C4-2B (cell line): ENCODE results near the gene ADAR.

Experiments used
- H3K27ac ChIP-seq: fragments of 450-650 bp; 2 replicates; pipeline ENCODE4 v1.5.1; 2017
- ZFX ChIP-seq: fragments of 450-650 bp; IDR thresholded peaks from 2 replicates; pipeline ENCODE4 v1.6.1; 2017
- TF ChIP-seq, protein P1 (sequence below): fragments of 450-650 bp; conservative IDR thresholded peaks from 2 replicates; pipeline ENCODE4 v1.5.1; 2017; ENCODE audit warnings: mild to moderate bottlenecking

The ADAR gene

DNA sequence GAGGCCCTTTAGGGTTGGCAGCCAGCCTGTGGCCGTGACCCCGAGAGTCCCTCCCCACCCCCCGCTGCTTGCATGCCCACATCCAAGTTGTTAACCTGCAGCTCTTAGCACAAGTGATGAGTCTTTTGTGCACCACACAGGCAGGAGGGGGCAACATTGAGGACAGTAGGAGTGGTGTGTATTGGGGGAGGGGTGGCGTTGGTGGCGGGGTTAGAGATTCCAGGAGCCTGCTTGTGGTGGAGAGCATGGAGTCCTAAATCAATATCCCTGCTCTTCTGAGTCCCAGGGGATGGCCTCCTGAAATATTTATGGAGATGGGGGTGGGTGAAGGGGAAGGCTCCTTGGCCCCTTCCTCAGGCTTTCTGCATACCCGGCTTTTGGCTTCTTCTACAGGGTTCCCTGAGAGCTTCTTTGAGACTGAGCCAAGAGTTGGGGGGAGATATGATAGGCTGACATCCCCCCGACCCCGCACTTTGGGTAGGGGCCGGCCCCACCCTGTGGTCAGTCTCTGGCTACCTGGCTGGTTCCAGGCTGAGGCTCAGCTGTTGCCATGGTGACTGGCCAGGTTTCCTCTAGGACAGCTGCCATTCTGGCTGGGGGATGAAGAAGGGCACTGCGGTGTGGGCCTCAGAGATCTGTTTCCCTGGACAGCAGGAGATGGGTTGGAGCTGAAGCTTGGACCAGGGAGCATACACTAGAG is 35.4 kb downstream of the ADAR start:
- no peak for TF ChIP-seq ZFX
- TF ChIP-seq, protein P1, sequence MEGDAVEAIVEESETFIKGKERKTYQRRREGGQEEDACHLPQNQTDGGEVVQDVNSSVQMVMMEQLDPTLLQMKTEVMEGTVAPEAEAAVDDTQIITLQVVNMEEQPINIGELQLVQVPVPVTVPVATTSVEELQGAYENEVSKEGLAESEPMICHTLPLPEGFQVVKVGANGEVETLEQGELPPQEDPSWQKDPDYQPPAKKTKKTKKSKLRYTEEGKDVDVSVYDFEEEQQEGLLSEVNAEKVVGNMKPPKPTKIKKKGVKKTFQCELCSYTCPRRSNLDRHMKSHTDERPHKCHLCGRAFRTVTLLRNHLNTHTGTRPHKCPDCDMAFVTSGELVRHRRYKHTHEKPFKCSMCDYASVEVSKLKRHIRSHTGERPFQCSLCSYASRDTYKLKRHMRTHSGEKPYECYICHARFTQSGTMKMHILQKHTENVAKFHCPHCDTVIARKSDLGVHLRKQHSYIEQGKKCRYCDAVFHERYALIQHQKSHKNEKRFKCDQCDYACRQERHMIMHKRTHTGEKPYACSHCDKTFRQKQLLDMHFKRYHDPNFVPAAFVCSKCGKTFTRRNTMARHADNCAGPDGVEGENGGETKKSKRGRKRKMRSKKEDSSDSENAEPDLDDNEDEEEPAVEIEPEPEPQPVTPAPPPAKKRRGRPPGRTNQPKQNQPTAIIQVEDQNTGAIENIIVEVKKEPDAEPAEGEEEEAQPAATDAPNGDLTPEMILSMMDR: no peak
- H3K27ac ChIP-seq: no peak overlapping the region

DNA sequence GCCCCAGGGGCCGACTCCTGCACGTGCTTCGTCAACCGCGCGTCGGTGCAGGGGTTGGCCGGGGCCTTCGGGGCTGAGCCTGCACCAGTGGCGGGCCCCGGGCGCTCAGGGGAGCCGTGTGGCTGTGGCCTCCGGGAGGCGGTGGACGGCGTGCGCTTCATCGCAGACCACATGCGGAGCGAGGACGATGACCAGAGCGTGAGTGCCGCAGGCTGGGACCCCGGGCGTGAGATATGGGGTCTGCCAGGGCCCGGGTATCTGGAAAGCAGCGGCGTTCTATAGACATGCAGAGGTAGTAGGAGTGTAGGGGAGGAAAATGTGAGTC is 36.1 kb downstream of the ADAR start:
- TF ChIP-seq, protein P1: no peak
- no peak for TF ChIP-seq ZFX
- H3K27ac ChIP-seq: no peak overlapping the region

DNA sequence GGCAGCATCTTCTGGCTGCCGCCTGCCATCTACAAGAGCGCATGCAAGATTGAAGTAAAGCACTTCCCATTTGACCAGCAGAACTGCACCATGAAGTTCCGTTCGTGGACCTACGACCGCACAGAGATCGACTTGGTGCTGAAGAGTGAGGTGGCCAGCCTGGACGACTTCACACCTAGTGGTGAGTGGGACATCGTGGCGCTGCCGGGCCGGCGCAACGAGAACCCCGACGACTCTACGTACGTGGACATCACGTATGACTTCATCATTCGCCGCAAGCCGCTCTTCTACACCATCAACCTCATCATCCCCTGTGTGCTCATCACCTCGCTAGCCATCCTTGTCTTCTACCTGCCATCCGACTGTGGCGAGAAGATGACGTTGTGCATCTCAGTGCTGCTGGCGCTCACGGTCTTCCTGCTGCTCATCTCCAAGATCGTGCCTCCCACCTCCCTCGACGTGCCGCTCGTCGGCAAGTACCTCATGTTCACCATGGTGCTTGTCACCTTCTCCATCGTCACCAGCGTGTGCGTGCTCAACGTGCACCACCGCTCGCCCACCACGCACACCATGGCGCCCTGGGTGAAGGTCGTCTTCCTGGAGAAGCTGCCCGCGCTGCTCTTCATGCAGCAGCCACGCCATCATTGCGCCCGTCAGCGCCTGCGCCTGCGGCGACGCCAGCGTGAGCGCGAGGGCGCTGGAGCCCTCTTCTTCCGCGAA is 36.6 kb downstream of the ADAR start:
- TF ChIP-seq ZFX: no peak
- TF ChIP-seq, protein P1: no peak
- no peak overlapping the region for H3K27ac ChIP-seq

DNA sequence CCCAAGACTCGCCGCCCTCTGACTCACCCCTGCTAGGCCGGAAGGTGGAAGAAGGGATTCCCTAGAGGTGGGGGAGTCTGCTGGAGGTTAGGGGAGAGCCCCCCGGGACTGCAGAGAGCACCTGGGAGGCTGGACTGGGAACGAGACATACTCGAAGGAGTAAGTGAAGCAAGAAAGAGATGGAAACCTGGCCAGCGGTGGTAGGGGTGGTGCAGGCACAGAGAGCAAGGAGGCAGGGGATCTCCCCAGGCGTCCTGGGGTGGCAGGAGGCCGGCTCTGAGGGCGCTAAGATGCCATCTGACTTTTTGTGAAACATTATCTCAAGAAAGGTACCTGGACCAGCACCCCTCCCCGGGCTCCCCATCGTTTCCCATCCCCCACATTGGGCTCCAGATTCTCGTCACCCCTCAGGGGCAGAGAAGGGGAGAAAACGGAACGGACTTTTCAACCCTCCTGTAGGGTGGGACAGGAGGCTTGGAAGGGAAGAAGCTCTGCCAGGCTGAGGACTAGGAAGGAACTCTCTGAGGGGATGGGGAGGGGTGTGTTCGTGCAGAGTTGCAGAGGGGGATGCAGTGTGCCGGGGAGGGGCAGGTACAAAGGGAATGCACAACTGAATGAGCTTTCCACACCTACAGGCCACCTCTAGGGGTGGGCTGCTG is 39.7 kb downstream of the ADAR start:
- H3K27ac ChIP-seq: no peak overlapping the region
- TF ChIP-seq ZFX: no peak
- TF ChIP-seq, protein P1: no peak

DNA sequence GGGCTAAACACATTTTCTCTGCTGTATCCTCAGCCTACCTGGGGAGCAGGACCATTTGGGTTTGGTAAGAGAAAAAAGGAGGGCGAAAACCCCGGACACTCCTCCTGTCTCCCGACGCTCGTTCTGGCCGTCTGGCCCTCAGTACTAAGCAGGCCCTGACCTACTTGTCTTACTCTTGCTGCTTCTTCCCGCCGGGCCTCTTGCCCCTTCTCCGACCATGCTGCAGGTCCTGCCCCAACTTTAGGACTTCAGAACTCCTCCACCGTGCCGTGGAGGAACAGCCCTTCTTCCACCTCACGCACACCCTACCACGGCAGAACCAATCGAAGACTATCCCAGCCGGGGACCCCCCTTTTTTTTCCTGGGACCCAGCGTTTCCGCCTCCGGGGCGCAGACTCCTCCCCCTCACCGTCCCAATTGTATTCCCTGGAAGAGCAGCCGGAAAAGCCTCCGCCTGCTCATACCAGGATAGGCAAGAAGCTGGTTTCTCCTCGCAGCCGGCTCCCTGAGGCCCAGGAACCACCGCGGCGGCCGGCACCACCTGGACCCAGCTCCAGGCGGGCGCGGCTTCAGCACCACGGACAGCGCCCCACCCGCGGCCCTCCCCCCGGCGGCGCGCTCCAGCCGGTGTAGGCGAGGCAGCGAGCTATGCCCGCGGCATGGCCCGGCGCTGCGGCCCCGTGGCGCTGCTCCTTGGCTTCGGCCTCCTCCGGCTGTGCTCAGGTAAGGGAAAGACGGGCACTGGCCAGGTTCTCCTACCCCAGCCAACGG is 40.4 kb downstream of the ADAR start, which contains the start of gene CHRNB2:
Gene CHRNB2, plus strand, starts transcription at position 393 of the 771 bp plus-strand sequence. Its CDS starts 267 bp downstream, at position 660.
- H3K27ac ChIP-seq: no peak within 1 kb of the TSS
- no peak for TF ChIP-seq ZFX
- TF ChIP-seq, protein P1: no peak

GRCh38 chr1:154565876-154566275 is 42.1 kb downstream of the ADAR start:
- no peak for TF ChIP-seq ZFX
- TF ChIP-seq, protein P1: no peak

More at GRCh38 chr1:154565876-154566275, 42.1 kb downstream of the ADAR start:
- H3K27ac ChIP-seq: no peak overlapping the region
